ENCODE measurements around the gene TGOLN2. TPM values are rescaled to one million over a fixed set of nuclear protein-coding genes. Genes with fewer than 3 reads are reported as not detected.
A peak's percentile ranks its signal among the peaks of the same experiment; 100 is the strongest.

TGOLN2 gene
- total RNA-seq, 2 donors from 2014 or later = 140 to 165 TPM

DNA sequence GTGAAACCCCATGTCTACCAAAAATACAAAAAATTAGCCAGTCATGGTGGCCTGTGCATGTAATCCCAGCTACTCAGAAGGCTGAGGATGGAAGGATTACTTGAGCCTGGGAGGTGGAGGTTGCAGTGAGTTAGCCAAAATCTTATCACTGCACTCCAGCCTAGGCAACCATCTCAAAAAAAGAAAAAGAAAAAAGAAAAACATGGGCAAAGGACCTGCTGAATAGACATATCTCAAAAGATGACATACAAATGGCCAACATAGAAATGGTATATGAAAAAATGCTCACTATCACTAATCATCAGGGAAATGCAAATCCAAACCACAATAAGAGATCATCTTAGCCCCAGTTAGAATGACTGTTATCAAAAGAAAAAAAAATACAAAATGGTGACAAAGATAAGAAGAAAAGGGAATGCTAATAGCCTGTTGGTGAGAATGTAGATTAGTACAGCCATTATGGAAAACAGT, 1.4 kb upstream of the TGOLN2 start:
- Histone ChIP-seq H3K27me3 (replicated peaks; ENCODE audit: insufficient read depth) (no peaks in the 10 kb centered on the region), H3K4me1 (replicated peaks) (peaks cover 5% of the 10 kb centered on the region), H3K9me3 (no peaks in the 10 kb centered on the region), H3K36me3 (no peaks in the 10 kb centered on the region), H3K27ac (no peak overlapping the region), H3K4me3 (no peak overlapping the region)
- TF ChIP-seq POLR2A (IDR thresholded peaks at IDR 0.05) (no peak), POLR2AphosphoS5 (IDR thresholded peaks at IDR 0.05) (no peak)
- TF ChIP-seq, protein P1, sequence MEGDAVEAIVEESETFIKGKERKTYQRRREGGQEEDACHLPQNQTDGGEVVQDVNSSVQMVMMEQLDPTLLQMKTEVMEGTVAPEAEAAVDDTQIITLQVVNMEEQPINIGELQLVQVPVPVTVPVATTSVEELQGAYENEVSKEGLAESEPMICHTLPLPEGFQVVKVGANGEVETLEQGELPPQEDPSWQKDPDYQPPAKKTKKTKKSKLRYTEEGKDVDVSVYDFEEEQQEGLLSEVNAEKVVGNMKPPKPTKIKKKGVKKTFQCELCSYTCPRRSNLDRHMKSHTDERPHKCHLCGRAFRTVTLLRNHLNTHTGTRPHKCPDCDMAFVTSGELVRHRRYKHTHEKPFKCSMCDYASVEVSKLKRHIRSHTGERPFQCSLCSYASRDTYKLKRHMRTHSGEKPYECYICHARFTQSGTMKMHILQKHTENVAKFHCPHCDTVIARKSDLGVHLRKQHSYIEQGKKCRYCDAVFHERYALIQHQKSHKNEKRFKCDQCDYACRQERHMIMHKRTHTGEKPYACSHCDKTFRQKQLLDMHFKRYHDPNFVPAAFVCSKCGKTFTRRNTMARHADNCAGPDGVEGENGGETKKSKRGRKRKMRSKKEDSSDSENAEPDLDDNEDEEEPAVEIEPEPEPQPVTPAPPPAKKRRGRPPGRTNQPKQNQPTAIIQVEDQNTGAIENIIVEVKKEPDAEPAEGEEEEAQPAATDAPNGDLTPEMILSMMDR (IDR thresholded peaks at IDR 0.05) = no peak
- intact Hi-C loops (cut with DNase I) = no loop called here
- DNase-seq (ENCODE audit: low spot score) = no peak

DNA sequence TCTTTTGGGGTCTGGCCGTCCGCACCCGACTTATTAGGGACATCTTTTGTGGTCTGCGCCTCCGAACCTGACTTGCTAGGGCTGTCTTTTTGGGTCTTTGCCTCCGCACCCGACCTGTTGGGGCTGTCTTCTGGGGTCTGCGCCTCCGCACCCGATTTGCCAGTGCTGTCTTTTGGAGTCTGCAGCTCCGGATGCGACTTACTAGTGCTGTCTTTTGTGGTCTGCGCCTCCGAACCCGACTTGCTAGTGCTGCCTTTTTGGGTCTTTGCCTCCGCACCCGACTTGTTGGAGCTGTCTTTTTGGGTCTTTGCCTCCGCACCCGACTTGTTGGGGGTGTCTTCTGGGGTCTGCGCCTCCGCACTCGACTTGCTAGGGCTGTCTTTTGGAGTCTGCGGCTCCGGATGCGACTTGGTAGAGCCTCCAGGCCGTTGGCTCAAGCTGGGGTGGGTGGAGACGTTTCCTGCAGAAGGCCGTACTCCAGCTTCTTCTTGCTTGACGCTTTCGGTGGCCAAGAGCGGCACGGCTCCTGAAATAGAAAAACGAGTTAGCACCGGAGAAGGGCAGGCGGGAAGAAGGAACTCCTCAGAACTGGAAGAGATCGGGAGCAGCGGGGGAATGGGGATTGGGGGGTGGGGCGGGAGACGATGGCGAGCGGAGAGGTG, 498 bp downstream of the TGOLN2 start:
- peak; percentile 35 for DNase-seq (ENCODE audit: low spot score)
- intact Hi-C loops (cut with DNase I) = no loop called here
- Histone ChIP-seq H3K4me1 (replicated peaks) (peaks cover 5% of the 10 kb centered on the region), H3K27me3 (replicated peaks; ENCODE audit: insufficient read depth) (no peaks in the 10 kb centered on the region), H3K27ac (peak overlapping the region; percentile 92 to 97), H3K4me3 (peak overlapping the region; percentile 50 to 87), H3K9me3 (no peaks in the 10 kb centered on the region), H3K36me3 (peaks cover 2 to 10% of the 10 kb centered on the region in 2 donors)
- no peak for TF ChIP-seq POLR2A (IDR thresholded peaks at IDR 0.05)
- TF ChIP-seq, protein P1 (IDR thresholded peaks at IDR 0.05) = no peak
- WGBS = 2% methylated on average over 41 of the region's 41 CpGs

DNA sequence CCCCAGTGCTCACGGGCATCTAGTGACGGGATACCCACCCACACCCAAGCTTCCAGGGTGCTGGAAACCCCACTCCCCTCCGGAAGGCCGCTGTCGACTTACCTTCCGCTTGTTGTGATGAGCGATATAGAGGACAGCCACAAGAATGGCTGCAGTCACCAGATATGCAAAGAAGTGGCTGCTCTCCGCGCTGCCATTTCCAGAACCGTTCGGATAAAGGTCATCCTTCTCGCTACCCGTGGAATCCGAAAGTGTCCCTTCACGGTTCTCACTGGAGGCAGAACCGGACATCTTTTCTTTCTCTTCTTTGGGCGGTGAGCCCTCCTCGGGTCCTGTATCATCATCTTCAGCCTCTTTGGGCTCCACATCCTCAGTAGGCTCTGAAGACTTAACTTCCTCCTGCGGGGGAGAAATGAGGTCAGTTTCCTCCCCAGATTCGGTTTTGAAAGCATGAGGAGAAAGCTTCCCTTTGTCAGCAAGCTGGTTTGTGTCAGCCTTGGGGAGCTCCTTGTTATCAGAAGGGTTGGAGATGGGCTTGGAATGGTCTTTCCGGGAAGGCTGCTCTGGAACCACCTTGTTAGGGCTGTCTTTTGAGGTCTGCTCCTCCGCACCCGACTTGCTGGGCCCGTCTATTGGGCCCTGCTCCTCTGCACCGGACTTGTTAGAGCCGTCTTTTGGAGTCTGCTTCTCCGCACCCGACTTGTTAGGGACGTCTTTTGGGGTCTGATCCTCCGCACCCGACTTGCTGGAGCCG, 1.2 kb downstream of the TGOLN2 start:
- WGBS = 14% methylated on average over 32 of the region's 32 CpGs
- intact Hi-C loops (cut with DNase I) = no loop called here
- H3K27ac ChIP-seq = peak overlapping the region; percentile 92 to 97
- no peak for DNase-seq (ENCODE audit: low spot score)
- TF ChIP-seq POLR2AphosphoS5 (IDR thresholded peaks at IDR 0.05) (no peak), POLR2A (IDR thresholded peaks at IDR 0.05) (no peak)
- TF ChIP-seq, protein P1 (IDR thresholded peaks at IDR 0.05) = no peak
- no peaks in the 10 kb centered on the region for H3K27me3 ChIP-seq (replicated peaks; ENCODE audit: insufficient read depth)
- H3K4me3 ChIP-seq = peak overlapping the region; percentile 50 to 87
- H3K4me1 ChIP-seq (replicated peaks) = peaks cover 5% of the 10 kb centered on the region
- peaks cover 8 to 16% of the 10 kb centered on the region in 2 donors for H3K36me3 ChIP-seq
- H3K9me3 ChIP-seq = no peaks in the 10 kb centered on the region

DNA sequence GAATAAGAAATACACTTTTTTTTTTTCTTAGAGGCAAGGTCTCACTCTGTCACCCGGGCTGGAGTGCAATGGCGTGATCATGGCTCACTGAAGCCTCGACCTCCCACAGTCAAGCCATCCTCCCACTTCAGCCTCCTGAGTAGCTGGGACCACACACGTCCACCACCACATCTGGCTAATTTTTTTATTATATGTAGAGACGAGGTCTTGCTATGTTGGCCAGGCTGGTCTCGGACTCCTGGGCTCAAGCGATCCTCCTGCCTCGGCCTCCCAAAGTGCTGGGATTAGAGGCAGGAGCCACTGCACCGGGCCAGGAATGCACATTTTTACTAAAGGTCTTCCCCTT, 2.4 kb downstream of the TGOLN2 start:
- intact Hi-C loops (cut with DNase I) = no loop called here
- Histone ChIP-seq H3K9me3 (no peaks in the 10 kb centered on the region), H3K27me3 (replicated peaks; ENCODE audit: insufficient read depth) (no peaks in the 10 kb centered on the region), H3K4me3 (peak overlapping the region; percentile 50 to 87), H3K4me1 (replicated peaks) (peaks cover 5% of the 10 kb centered on the region), H3K27ac (no peak overlapping the region), H3K36me3 (peaks cover 8 to 16% of the 10 kb centered on the region in 2 donors)
- no peak for DNase-seq (ENCODE audit: low spot score)
- 59% methylated on average over 9 of the region's 9 CpGs for WGBS
- TF ChIP-seq, protein P1 (IDR thresholded peaks at IDR 0.05) = no peak
- no peak for TF ChIP-seq POLR2A (IDR thresholded peaks at IDR 0.05)
- TF ChIP-seq POLR2AphosphoS5 (IDR thresholded peaks at IDR 0.05) = no peak

Data from prostate gland (tissue), 2 donors.